ENCODE results near the gene SMAD7. TPM values are rescaled to one million over a fixed set of nuclear protein-coding genes. Genes with fewer than 3 reads are reported as not detected.

SMAD7 gene
- total RNA-seq, 4 donors from 2014 or later = 9.1 to 13.4 (median 10.8) TPM

GRCh38 chr18:48966523-48966922 lies 15.8 kb upstream of the SMAD7 start:
- H3K36me3 ChIP-seq = no peaks in the 10 kb centered on the region
- H3K27ac ChIP-seq = no peak overlapping the region
- no peak for ATAC-seq
- TF ChIP-seq, protein P1, sequence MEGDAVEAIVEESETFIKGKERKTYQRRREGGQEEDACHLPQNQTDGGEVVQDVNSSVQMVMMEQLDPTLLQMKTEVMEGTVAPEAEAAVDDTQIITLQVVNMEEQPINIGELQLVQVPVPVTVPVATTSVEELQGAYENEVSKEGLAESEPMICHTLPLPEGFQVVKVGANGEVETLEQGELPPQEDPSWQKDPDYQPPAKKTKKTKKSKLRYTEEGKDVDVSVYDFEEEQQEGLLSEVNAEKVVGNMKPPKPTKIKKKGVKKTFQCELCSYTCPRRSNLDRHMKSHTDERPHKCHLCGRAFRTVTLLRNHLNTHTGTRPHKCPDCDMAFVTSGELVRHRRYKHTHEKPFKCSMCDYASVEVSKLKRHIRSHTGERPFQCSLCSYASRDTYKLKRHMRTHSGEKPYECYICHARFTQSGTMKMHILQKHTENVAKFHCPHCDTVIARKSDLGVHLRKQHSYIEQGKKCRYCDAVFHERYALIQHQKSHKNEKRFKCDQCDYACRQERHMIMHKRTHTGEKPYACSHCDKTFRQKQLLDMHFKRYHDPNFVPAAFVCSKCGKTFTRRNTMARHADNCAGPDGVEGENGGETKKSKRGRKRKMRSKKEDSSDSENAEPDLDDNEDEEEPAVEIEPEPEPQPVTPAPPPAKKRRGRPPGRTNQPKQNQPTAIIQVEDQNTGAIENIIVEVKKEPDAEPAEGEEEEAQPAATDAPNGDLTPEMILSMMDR (IDR thresholded peaks at IDR 0.05 in 4 of 5, conservative IDR thresholded peaks at IDR 0.05 in 1 of 5) = no peak
- no peak for DNase-seq
- H3K4me1 ChIP-seq = no peaks in the 10 kb centered on the region
- in situ Hi-C loops (cut with MboI; ENCODE audit: low sequenced_read_pairs in 4 of 4) (loop anchor here in 1 of 4 donors (25.0 kb wide), 1 partner anchor 279 kb away; no protein-coding TSS in a partner anchor), intact Hi-C loops (cut with DNase I; ENCODE audit: low total_unique reads) (no loop called here)
- no peaks in the 10 kb centered on the region for H3K27me3 ChIP-seq
- no peak overlapping the region for H3K4me3 ChIP-seq
- H3K9me3 ChIP-seq = no peaks in the 10 kb centered on the region

DNA sequence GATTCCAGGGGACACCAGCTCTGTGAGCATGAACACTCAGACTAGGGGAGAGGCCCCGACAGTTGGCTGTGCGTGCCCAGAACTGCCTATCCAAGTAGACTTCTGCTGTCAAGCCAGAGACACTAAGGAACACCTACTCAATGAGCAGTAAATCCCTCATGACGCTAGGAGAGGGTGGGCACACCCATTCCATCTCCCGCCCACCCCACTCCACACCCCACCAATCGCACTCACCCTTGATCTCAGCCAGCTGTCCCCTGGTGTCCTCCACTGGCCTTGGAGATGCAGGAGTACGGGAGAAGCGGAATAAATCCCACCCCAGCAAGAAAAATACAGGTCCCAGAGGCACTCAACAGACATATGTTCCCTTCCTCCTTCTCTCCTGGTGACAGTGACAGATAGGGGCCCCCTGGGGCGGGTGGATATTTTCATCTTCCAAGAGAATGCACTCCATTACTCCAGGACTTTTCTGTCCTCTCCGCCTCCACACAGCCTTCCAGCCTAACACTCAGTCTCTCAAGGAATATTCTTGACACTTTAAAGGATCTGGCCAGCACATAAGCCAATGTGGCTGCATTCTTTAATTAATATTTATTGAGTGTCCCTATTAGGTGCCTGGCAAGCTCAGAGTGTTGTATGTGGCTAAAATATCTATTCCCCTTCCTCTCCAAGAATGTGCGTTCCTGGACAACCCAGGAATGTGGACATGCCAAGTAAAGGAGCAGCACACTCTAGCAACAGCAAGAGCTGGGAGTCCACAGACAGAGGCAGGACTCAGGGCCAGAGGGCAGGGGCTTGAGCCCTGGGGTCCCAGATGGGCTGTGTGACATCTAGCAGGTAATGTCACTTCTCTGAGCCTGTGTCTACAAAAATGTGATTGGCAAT lies 13.1 kb upstream of the SMAD7 start:
- Histone ChIP-seq H3K4me3 (no peak overlapping the region), H3K27ac (no peak overlapping the region), H3K9me3 (no peaks in the 10 kb centered on the region), H3K27me3 (no peaks in the 10 kb centered on the region), H3K36me3 (no peaks in the 10 kb centered on the region), H3K4me1 (no peaks in the 10 kb centered on the region)
- no peak for DNase-seq
- no peak for TF ChIP-seq POLR2A (IDR thresholded peaks at IDR 0.05)
- TF ChIP-seq, protein P1 (IDR thresholded peaks at IDR 0.05 in 4 of 5, conservative IDR thresholded peaks at IDR 0.05 in 1 of 5) = no peak
- intact Hi-C loops (cut with DNase I; ENCODE audit: low total_unique reads) (no loop called here), in situ Hi-C loops (cut with MboI; ENCODE audit: low sequenced_read_pairs in 4 of 4) (loop anchor here in 1 of 4 donors (25.0 kb wide), 1 partner anchor 277 kb away; no protein-coding TSS in a partner anchor)
- no peak for ATAC-seq

GRCh38 chr18:48962994-48963561 lies 12.3 kb upstream of the SMAD7 start:
- DNase-seq = no peak
- TF ChIP-seq, protein P1 (IDR thresholded peaks at IDR 0.05 in 4 of 5, conservative IDR thresholded peaks at IDR 0.05 in 1 of 5) = no peak
- no peak for TF ChIP-seq POLR2A (IDR thresholded peaks at IDR 0.05)
- Histone ChIP-seq H3K27me3 (no peaks in the 10 kb centered on the region), H3K4me3 (no peak overlapping the region), H3K27ac (no peak overlapping the region), H3K9me3 (no peaks in the 10 kb centered on the region), H3K4me1 (no peaks in the 10 kb centered on the region), H3K36me3 (no peaks in the 10 kb centered on the region)
- in situ Hi-C loops (cut with MboI; ENCODE audit: low sequenced_read_pairs in 4 of 4) = loop anchor here in 1 of 4 donors (25.0 kb wide), 1 partner anchor 276 kb away; no protein-coding TSS in a partner anchor
- intact Hi-C loops (cut with DNase I; ENCODE audit: low total_unique reads) = no loop called here
- no peak for ATAC-seq

DNA sequence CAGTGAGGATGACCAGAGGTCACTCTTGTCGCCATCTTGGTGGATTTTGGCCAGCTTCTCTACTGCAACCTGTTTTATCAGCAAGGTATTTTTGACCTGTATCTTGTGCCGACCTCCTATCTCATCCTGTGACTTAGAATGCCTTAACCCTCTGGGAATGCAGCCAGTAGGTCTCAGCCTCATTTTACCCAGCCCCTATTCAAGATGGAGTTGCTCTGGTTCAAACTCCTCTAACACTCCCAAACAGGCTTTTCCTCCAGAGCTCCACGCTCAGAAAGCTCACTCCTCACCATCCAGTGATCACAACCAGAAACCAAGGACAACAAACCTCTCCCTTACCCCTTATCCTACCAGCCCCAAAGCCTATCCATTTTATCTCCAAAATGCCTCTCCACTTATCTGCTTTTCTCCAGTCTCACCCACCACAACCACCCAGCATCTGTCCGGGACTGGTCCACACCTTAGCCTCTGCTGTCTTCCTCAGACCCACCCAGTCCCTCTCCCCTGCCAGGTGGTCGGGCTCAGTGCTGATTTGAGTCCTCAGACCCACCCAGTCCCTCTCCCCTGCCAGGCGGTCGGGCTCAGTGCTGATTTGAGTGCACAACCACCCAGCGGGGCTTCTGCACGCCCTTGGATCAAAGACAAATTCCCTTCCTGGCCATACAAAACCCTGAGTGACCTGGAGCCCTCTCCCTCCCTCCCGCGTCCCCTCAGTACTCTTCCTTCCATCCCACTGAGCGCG lies 11.7 kb upstream of the SMAD7 start:
- Histone ChIP-seq H3K9me3 (no peaks in the 10 kb centered on the region), H3K36me3 (no peaks in the 10 kb centered on the region), H3K4me3 (no peak overlapping the region), H3K27ac (no peak overlapping the region), H3K27me3 (no peaks in the 10 kb centered on the region), H3K4me1 (no peaks in the 10 kb centered on the region)
- intact Hi-C loops (cut with DNase I; ENCODE audit: low total_unique reads) = no loop called here
- TF ChIP-seq POLR2A (IDR thresholded peaks at IDR 0.05) = no peak
- TF ChIP-seq, protein P1 (IDR thresholded peaks at IDR 0.05 in 4 of 5, conservative IDR thresholded peaks at IDR 0.05 in 1 of 5) = no peak
- ATAC-seq (no peak), DNase-seq (no peak)
- in situ Hi-C loops (cut with MboI; ENCODE audit: low sequenced_read_pairs in 4 of 4) = loop anchor here in 1 of 4 donors (25.0 kb wide), 1 partner anchor 275 kb away; no protein-coding TSS in a partner anchor

Measured in gastrocnemius medialis (tissue), 4 donors.